SKM-1 treated with dmso at 0.1 percent for 144 hours (cell line): ENCODE results near the gene BGLAP.
"Not testable (repeated sequence)": the region's sequence is repeated elsewhere in the genome, so short reads cannot be mapped to it uniquely, and the experiment has no call there.

Source experiments
- DNase-seq: peaks from one replicate; lab custom pipeline; 2025; ENCODE audit not compliant: unreplicated experiment; lab: John Stamatoyannopoulos, UW

Gene BGLAP

DNA sequence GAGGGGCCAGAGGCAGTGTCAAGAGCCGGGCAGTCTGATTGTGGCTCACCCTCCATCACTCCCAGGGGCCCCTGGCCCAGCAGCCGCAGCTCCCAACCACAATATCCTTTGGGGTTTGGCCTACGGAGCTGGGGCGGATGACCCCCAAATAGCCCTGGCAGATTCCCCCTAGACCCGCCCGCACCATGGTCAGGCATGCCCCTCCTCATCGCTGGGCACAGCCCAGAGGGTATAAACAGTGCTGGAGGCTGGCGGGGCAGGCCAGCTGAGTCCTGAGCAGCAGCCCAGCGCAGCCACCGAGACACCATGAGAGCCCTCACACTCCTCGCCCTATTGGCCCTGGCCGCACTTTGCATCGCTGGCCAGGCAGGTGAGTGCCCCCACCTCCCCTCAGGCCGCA, at the start of gene BGLAP:
TSS of gene BGLAP (plus strand) at position 259 of the 400 bp plus-strand sequence. CDS start at position 307, 48 bp downstream.
- DNase-seq, result no peak

DNA sequence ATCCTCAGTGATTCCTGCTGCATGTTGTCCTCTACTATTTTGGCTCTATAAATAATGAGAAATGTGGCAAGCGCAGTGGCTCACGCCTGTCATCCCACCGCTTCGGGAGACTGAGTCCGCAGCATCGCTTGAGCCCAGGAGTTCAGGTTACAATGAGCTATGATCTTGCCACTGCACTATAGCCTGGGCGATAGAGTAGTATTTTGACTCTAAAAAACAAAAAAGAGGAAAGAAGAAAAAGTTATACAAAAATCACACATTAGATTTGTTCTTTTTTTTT, 48.8 kb upstream of the BGLAP start:
- DNase-seq, result no peak

DNA sequence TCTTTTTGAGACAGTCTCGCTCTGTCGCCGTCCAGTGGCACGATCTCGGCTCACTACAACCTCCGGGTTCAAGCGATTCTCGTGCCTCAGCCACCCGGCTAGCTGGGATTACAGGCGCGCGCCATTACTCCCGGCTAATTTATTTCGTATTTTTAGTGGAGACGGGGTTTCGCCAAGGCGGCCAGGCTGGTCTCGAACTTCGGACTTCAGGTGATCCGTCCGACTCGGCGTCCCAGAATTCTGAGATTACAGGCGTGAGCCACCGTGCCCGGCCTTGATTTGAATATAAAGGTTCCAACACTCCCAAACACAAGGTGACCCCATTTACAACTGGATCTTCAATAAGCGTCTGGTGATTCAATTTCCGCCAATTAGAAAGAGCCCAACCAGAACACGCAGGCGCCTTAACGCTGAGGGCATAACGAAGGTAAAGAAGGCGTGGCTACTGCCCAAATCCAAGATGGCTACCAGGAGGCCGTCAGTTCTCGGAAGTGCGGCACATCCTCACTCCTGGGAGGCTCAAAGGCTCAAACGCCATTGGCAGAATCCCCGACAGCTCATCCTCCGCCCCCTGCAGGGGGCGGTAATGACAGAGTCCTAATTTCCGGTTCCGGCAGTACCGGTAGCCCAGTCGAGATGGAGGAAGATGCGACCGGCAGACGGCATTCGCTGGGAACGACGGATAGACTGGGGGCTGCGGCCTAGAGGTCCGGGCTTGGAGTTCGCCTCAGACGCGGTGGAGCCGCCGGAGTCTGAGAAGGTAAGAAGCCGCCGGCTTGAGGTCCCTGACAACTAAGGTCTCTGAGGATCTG, 48.3 kb upstream of the BGLAP start, which contains the start of gene SLC25A44:
TSS of gene SLC25A44 (plus strand) at position 617 of the 812 bp plus-strand sequence. CDS start 5,744 bp downstream, outside the sequence.
- DNase-seq, result peak; percentile 100

DNA sequence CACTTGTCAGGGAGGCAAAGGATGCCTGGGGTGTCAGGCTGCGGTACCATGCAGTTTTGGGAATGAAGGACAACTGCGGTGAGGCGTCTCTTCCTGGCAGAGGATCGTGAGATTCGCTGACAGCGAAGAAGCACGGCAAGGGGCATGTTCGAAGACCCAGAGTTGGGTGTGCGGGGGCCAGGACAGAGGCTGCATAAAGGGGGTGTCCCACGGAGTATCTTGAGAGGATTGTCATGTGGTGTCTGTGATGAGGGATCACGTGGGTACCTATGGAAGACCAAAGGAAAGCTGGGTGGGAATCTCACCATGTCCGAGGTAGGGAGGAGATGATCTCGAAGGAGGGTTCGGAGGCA, 47.7 kb upstream of the BGLAP start:
- DNase-seq, result no peak

DNA sequence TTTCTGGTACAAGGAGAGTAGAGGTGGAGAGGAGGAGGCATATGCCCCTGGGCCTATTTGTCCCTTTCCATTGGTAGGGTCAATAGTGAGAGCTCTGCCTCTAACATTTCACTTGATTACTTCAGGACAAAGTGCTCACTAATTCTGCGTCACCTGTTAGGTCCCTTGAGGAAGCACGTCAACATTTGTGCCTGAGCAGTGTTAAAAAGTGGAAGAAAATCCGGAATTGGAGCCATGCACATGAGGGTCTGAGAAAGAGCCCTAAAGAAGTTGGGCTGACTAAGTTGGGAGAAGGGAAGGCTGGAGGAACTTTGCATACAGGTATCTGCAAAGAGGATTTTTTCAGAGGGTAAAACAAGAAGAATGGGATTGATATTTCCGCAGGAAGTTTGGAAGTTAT, 46.1 kb upstream of the BGLAP start:
- no peak for DNase-seq

DNA sequence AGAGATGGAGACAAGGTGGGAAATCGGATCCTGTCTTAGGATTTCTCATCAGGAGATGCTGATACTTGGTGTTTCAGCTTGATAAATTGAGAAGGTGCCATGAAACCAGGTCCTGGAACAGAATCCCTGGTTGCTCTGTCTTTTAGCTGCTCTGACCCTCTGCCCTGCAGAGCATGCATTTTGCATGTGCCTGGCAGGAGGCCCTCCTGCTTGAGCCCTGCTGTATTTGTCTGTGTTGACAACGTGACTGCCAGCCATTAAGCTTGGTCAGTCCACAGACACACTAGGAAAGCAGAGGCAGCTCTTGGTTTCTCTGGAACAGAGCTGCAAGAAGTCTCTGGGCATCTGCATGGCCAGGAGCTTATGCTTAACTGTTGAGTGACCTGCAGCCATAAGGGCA, 45.5 kb upstream of the BGLAP start:
- no peak for DNase-seq

DNA sequence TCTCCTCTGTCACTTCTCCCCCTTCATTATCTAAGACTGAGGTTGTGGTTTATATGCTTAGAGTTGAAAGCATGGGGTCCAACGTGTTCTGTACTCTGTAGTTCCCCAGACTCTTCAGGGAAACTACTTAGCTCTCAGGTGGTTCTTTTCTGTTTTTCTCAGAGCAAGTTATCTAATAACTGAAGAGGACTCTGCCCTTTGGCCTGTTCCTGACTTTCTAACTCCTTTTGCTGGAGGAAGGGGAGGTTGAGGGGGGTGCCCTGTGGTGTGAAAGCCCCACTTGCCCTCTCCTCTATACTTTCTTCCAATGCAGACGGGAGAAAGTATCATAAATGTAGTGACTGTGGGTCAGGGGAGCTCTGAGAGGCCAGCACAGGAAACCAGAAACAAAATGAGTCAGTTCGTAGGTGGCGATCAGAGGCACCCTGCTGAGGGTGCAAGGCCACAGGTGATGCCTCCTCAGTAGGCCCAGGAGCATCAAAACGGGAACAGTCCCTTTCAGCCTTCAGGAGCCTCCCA, 43.1 kb upstream of the BGLAP start:
- DNase-seq, result no peak

DNA sequence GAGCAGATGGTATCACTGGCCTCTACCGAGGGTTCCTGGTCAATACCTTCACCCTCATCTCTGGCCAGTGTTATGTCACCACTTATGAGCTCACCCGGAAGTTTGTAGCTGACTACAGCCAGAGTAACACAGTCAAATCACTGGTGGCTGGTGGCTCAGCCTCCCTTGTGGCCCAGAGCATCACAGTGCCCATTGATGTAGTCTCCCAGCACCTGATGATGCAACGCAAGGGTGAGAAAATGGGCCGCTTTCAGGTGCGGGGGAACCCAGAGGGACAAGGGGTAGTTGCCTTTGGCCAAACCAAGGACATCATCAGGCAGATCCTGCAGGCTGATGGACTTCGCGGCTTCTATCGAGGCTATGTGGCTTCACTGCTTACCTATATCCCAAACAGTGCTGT, 41.9 kb upstream of the BGLAP start:
- no peak for DNase-seq

DNA sequence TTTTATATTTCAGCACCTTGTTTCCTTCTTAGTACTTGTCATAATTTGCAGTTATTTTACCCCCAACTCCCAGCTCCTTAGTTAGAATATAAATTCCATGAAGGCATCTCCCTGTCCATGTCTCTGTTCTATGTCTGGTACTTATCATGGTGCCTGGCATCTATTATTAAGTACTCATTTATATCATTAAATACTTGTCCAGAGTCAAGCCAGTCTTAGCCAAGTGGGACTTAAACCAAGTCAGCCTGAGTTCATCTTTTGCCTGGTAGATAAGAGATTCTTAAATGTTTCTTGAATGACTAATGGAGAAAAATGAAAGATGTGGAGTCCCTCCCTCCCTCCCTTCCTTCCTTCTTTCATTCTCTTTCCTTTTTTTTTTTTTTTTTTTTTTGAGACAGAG, 38.7 kb upstream of the BGLAP start:
- DNase-seq, result no peak

DNA sequence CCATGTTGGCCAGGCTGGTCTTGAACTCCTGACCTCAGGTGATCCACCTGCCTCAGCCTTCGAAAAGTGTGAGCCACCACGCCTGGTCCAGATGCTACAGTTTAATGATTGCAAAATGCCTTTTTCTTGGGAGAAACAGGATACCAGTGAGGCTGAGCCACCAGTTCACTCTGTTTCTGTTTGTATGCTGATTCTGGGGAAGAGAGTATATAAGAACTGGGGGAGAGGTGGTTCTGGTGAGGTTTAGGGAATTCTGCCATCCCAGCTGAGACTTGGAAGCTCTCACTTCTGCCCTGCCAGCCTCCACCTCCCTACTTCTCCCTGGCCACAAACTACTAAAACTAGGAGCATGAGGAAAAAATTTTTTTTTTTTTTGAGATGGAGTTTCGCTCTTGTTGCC, 37.3 kb upstream of the BGLAP start:
- no peak for DNase-seq

DNA sequence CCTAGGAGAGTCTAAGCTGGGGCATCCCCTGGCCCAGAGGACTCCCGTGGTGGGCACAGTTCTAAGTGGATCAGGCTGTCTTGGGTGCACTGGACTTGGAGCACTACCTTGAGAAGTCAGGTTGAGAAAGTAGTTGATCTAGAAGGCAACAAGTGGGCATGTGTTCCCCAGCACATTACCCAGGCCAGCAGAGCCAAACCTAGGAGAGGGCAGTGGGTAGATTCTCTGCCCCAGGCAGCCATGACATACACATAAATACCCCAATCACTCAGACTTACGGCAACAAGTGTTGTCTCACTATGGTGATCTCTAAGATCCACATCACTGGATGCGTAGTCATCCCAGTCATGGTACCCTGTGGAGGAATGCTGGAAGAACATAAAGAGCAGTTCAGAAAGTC, 30.7 kb upstream of the BGLAP start:
- no peak for DNase-seq

DNA sequence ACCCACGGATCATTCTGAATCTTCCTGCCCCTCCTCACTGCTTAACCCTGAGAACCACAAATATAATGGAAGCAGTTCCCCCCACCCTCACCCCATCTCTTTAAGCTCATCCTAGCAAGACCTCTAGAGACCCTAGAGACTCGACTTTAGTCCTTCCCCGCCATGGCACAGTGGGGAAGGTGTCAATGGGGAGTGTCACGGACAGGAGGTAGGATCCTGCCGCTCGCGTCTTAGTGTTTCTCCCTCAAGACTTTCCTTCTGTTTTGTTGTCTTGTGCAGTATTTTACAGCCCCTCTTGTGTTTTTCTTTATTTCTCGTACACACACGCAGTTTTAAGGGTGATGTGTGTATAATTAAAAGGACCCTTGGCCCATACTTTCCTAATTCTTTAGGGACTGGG, 29.9 kb upstream of the BGLAP start:
- DNase-seq, result no peak

DNA sequence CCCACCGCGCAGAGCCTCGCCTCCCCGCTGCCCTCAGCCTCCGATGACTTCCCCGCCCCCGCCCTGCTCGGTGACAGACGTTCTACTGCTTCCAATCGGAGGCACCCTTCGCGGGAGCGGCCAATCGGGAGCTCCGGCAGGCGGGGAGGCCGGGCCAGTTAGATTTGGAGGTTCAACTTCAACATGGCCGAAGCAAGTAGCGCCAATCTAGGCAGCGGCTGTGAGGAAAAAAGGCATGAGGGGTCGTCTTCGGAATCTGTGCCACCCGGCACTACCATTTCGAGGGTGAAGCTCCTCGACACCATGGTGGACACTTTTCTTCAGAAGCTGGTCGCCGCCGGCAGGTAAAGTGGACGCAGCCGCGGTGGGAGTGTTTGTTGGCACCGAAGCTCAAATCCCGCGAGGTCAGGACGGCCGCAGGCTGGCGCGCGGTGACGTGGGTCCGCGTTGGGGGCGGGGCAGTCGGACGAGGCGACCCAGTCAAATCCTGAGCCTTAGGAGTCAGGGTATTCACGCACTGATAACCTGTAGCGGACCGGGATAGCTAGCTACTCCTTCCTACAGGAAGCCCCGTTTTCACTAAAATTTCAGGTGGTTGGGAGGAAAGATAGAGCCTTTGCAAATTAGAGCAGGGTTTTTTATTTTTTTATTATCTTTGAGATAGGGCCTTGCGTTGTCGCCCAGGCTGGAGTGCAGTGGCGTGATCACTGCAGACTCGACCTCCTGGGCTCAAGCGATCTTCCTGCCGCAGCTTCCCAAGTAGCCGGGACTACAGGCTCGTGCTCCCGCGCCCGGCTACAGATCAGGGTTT, 28.9 kb upstream of the BGLAP start, which contains the start of gene PMF1:
TSS of gene PMF1 (plus strand) at position 175 of the 811 bp plus-strand sequence. CDS start at position 184, 9 bp downstream.
- peak; percentile 97 for DNase-seq

DNA sequence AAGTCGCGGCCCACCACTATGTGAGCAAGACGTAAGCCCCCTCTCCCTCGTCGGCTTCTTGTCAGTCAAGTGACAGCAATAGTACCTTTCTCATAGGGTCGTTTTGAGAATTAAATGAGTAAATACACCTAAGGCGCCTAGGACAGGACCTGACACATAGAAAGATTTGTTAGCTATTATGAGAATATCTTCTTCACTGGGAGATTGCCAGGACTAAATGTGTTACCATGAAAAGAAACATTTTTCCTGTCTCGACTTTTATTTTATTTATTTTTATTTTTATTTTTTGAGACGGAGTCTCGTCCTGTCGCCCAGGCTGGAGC, 28.4 kb upstream of the BGLAP start:
- no peak for DNase-seq

DNA sequence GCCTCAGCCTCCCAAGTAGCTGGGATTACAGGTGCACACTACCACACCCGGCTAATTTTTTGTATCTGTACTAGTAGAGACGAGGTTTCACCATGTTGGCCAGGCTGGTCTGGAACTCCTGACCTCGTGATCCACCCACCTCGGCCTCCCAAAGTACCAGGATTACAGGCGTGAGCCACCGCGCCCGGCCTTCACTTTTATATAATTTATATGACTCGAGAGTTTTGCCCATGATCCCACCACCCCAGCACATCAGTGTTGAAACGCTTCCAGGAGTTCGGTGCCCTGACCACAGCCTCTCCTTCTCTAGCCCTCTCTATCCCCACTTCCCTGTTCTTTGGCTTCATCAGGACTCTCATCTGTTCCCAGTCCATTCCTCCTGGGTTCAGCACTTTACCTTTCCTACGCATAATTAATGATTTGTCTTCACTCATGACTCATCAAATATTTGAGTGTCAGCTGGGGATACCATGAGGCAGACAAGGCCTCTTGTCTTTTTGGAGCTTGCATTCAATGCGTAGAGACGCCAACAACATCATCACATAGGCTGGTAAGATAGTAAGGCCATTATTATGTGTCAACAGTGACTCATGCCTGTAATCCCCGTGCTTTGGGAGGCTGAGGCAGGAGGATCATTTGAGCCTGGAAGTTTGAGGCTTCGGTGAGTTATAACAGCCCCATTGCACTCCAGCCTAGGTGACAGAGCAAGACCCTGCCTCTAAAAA, 27.8 kb upstream of the BGLAP start:
- no peak for DNase-seq

DNA sequence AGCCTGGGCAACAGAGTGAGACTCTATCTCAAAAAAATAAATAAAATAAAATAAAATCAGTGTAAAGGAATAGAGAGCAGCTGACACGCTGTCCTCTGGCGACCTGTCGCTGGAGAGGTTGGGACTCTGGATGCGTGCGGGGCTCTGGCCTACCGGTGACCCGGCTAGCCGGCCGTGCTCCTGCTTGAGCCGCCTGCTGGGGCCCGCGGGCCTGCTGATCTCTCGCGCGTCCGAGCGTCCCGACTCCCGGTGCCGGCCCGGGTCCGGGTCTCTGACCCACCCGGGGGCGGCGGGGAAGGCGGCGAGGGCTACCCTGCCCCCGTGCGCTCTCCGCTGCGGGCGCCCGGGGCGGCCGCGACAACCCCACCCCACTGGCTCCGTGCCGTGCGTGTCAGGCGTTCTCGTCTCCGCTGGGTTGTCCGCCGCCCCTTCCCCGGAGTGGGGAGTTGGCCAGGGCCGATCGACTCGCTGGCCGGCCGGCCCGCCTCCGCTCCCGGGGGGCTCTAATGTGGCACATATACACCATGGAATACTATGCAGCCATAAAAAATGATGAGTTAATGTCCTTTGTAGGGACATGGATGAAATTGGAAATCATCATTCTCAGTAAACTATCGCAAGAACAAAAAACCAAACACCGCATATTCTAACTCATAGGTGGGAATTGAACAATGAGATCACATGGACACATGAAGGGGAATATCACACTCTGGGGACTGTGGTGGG, 25.5 kb upstream of the BGLAP start:
- DNase-seq, result not testable (repeated sequence)

DNA sequence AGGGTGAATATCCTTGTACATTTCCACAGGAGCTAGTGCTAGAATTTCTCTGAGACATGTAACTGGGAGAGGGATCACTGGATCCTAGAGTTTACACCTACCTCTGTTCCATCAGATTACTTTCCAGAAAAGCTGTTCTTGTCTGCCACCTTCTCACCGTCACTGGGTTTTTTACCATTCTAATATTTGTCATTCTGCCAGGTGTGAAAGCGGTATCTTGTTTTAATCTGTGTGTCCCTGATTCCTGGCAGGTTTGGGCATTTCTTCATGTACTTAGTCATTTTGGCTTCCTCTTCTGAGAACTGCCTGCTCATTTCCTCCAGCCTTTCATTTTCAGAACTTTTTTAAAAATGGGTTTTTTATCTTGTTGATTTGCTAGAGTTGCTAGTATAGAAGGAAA, 24.1 kb upstream of the BGLAP start:
- DNase-seq, result peak; percentile 11

DNA sequence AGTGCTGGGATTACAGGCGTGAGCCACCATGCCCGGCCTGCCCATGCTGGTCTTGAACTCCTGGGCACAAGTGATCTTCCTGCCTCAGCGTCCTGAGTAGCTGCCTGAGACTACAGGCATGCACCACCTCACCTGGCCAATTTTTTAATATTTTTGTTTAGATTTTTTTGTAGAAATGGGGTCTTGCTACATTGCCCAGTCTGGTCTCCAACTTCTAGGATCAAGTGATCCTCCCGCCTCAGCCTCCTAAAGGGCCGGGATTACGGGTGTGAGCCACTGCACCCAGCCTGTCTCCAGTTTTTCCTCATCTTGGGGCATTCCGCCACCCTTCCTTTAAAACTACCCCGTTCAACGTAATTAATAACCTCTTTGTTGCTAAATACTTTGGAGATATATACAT, 21.8 kb upstream of the BGLAP start:
- no peak for DNase-seq

DNA sequence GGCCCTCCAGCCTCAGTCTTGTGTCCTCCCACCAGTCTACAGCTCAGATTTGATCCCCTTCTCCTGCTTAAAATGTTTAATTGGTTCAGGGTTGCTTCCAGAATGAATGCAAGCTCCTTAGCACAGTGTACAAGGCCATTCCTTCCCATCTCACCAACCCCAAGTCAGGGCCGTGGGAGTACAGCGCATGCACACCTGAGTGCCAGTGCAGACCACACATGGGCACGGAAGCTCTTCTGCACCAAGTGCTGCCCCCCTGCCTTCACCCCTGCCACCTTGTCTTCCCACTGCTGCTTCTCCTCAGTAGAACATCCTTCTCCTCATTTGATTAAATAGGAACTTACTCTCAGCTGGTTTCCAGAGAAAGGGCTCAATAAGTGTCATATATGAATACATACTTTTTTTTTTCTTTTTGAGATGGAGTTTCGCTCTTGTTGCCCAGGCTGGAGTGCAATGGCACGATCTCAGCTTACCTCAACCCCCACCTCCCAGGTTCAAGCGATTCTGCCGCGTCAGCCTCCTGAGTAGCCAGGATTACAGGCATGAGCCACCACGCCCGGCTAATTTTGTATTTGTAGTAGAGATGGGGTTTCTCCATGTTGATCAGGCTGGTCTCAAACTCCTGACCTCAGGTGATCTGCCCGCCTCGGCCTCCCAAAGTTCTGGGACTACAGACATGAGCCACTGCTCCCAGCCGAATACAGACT, 19.8 kb upstream of the BGLAP start:
- DNase-seq, result no peak

DNA sequence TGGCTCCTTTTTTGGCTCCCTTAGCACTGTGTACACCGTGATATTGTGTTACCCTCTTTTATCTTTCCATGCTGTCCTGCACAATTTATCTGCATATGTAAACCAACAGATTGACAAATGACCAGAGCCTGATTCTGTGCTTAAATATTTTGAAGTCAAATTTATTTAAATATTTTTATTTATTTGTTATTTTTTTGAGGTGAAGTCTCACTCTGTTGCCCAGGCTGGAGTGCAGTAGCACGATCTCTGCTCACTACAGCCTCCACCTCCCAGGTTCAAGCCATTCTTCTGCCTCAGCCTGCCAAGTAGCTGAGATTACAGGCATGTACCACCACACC, 16.3 kb upstream of the BGLAP start:
- no peak for DNase-seq
